Fibroblast of skin of scalp (primary cell): ENCODE measurements around the gene CCDC134. TPM values are rescaled to one million over a fixed set of nuclear protein-coding genes. Genes with fewer than 3 reads are reported as not detected.

ENCODE experiments used
- DNase-seq: peaks from one replicate; pipeline ENCODE4 v3.0.0-alpha.2; 2013
- polyA plus RNA-seq, 2 experiments: library from polyadenylated mRNA; unstranded; fragments of 120-200 nt; gene quantifications; one replicate each; pipeline ENCODE4 v1.2.1, GENCODE V29; 2013; ENCODE audit not compliant: insufficient read length in 2 of 2

CCDC134 gene
- polyA plus RNA-seq (2013, experiment 1 of 2; ENCODE audit: insufficient read length) = 6.0 TPM
- polyA plus RNA-seq (2013, experiment 2 of 2; ENCODE audit: insufficient read length) = 3.6 TPM

- DNase-seq = peak; percentile 91
Observed at GRCh38 chr22:41800348-41801146, at the start of gene CCDC134. TSS of gene CCDC134 (plus strand) at chr22:41800679. CDS start at chr22:41808891, 8,212 bp downstream.

GRCh38 chr22:41752011-41752970 is 48.2 kb upstream of the CCDC134 start:
- DNase-seq = no peak

- DNase-seq = no peak
Observed at GRCh38 chr22:41753984-41754383, 46.5 kb upstream of the CCDC134 start.

GRCh38 chr22:41757502-41757901 is 43.0 kb upstream of the CCDC134 start:
- DNase-seq = no peak

GRCh38 chr22:41758231-41758630 is 42.2 kb upstream of the CCDC134 start:
- no peak for DNase-seq

- no peak for DNase-seq
Observed at GRCh38 chr22:41762980-41763779, 37.3 kb upstream of the CCDC134 start.

GRCh38 chr22:41766476-41766875 is 34.0 kb upstream of the CCDC134 start:
- DNase-seq = no peak

GRCh38 chr22:41768430-41768829 is 32.0 kb upstream of the CCDC134 start:
- peak; percentile 25 for DNase-seq

- no peak for DNase-seq
Observed at GRCh38 chr22:41770715-41771468, 29.6 kb upstream of the CCDC134 start.

GRCh38 chr22:41772198-41772597 is 28.3 kb upstream of the CCDC134 start:
- no peak for DNase-seq

- DNase-seq = no peak
Observed at GRCh38 chr22:41772645-41773044, 27.8 kb upstream of the CCDC134 start.

GRCh38 chr22:41775338-41775737 is 25.1 kb upstream of the CCDC134 start:
- no peak for DNase-seq

- no peak for DNase-seq
Observed at GRCh38 chr22:41775976-41776375, 24.5 kb upstream of the CCDC134 start.

GRCh38 chr22:41776381-41776780 is 24.1 kb upstream of the CCDC134 start:
- DNase-seq = no peak

- DNase-seq = no peak
Observed at GRCh38 chr22:41777749-41778425, 22.6 kb upstream of the CCDC134 start.

- no peak for DNase-seq
Observed at GRCh38 chr22:41779929-41780505, 20.5 kb upstream of the CCDC134 start.

GRCh38 chr22:41780746-41781505 is 19.6 kb upstream of the CCDC134 start:
- DNase-seq = peak; percentile 45

GRCh38 chr22:41781507-41781906 is 19.0 kb upstream of the CCDC134 start:
- DNase-seq = no peak

GRCh38 chr22:41782316-41782715 is 18.2 kb upstream of the CCDC134 start:
- no peak for DNase-seq

GRCh38 chr22:41782751-41783150 is 17.7 kb upstream of the CCDC134 start:
- no peak for DNase-seq
